Stomach (tissue), 9 donors: ENCODE results near the gene LUZP1. TPM values are rescaled to one million over a fixed set of nuclear protein-coding genes. Genes with fewer than 3 reads are reported as not detected.

Experiments
- DNase-seq, 2 donors: peaks; one replicate each; pipeline versions ENCODE4 v3.0.0 to v3.0.0-alpha.2; 2013 to 2019
- H3K27ac ChIP-seq, 5 donors: fragments of 200-600 bp in 4 of 5; sonication (generic) in 4 of 5; one replicate each; pipeline ENCODE4 v1.5.1; 2013 to 2019; ENCODE audit warnings: mild to moderate bottlenecking in 1 of 5, moderate library complexity in 1 of 5
- H3K27me3 ChIP-seq, 3 donors: fragments of 200-600 bp; sonication (generic); one replicate each; pipeline ENCODE4 v1.5.1; 2017 to 2019; ENCODE audit warnings: mixed run types in 1 of 3
- H3K36me3 ChIP-seq, 4 donors: fragments of 200-600 bp; sonication (generic); 1 replicate in 3 of 4; 2 replicates in 1 of 4; pipeline ENCODE4 v1.5.1; 2016 to 2019
- H3K4me1 ChIP-seq, 4 donors: fragments of 200-600 bp; sonication (generic); one replicate each; pipeline ENCODE4 v1.5.1; 2016 to 2019
- H3K4me3 ChIP-seq, 4 donors: fragments of 200-600 bp; sonication (generic) in 3 of 4; one replicate each; pipeline ENCODE4 v1.5.1; 2016 to 2019; ENCODE audit warnings: mild to moderate bottlenecking in 1 of 4
- H3K9me3 ChIP-seq, 4 donors: fragments of 200-600 bp; sonication (generic); one replicate each; pipeline ENCODE4 v1.5.1; 2016 to 2019
- CTCF ChIP-seq, 7 experiments: fragments of 450-650 bp in 4 of 7; fragments of 200-600 bp in 3 of 7; sonication (generic) in 3 of 7; IDR thresholded peaks; one replicate each; pipeline ENCODE4 v1.5.1; 2016 to 2019; ENCODE audit warnings: antibody characterized with exemption in 7 of 7, control low read depth in 2 of 7, mild to moderate bottlenecking in 1 of 7
- EP300 ChIP-seq: sonication (generic); formaldehyde crosslinking; IDR thresholded peaks from one replicate; pipeline ENCODE4 v1.6.1; 2017; ENCODE audit warnings: antibody characterized with exemption
- POLR2A ChIP-seq, 4 donors: fragments of 450-650 bp; IDR thresholded peaks; one replicate each; pipeline ENCODE4 v1.6.1; 2016; ENCODE audit warnings: antibody characterized with exemption in 4 of 4, control low read depth in 2 of 4, mild to moderate bottlenecking in 1 of 4, moderate library complexity in 1 of 4
- POLR2AphosphoS5 ChIP-seq, 3 donors: sonication (generic); formaldehyde crosslinking; IDR thresholded peaks; one replicate each; pipeline ENCODE4 v1.6.1; 2016; ENCODE audit warnings: antibody characterized with exemption in 3 of 3
- WGBS, 5 donors: extraction: QIAGEN DNeasy Blood & Tissue Kit in 3 of 5; methylation state at CpG; one replicate each; pipeline versions ENCODE4 v1.1.5 to v1.1.7; 2013 to 2018; 5-methylcytosine and 5-hydroxymethylcytosine counted together
- intact Hi-C: fragments of 100-400 bp; cut with DNase I; formaldehyde crosslinking; loops from one replicate; pipeline ENCODE4 v1.15.1; 2023; ENCODE audit warnings: low total_unique reads
- polyA plus RNA-seq, 3 donors: library from polyadenylated mRNA; stranded (reverse); fragments of 200-250 nt; gene quantifications; one replicate each; pipeline ENCODE4 v1.2.3, GENCODE V29; 2013
- total RNA-seq, 5 donors: library from RNA; depleted of rRNA; stranded (reverse); fragments of >200 nt; gene quantifications; one replicate each; pipeline versions ENCODE4 v1.1.0 to v1.2.3, GENCODE V29; 2014 to 2016
- donor health status: healthy with polysubstance abuse.
- donor health status: Bipolar disorder and iron deficiency.
- donor health status: healthy.

Gene LUZP1
- total and polyA plus RNA-seq, 8 donors, result 2.6 to 20.4 (median 13.4) TPM

GRCh38 chr1:23215751-23216449, 47.2 kb upstream of the LUZP1 start:
- WGBS, 5 donors, result 59 to 65% (median 63%) methylated on average over 3 of the region's 3 CpGs
- Histone ChIP-seq H3K9me3 (no peaks in the 10 kb centered on the region), H3K36me3 (no peaks in the 10 kb centered on the region), H3K4me1 (peaks cover 10 to 15% (median 14%) of the 10 kb centered on the region in 4 donors), H3K4me3 (no peak overlapping the region), H3K27ac (no peak overlapping the region), H3K27me3 (peaks cover 20 to 95% (median 49%) of the 10 kb centered on the region in 3 donors)
- no peak for DNase-seq
- intact Hi-C loops, result no loop called here
- TF ChIP-seq POLR2AphosphoS5 (IDR thresholded peaks at IDR 0.05), result no peak
- TF ChIP-seq EP300, result no peak
- no peak for TF ChIP-seq CTCF (IDR thresholded peaks at IDR 0.05)
- TF ChIP-seq POLR2A (IDR thresholded peaks at IDR 0.05), result no peak

GRCh38 chr1:23215291-23215690, 46.6 kb upstream of the LUZP1 start:
- TF ChIP-seq CTCF (IDR thresholded peaks at IDR 0.05), result no peak
- no peak for TF ChIP-seq POLR2AphosphoS5 (IDR thresholded peaks at IDR 0.05)
- TF ChIP-seq EP300, result no peak
- TF ChIP-seq POLR2A (IDR thresholded peaks at IDR 0.05), result no peak
- intact Hi-C loops, result no loop called here
- Histone ChIP-seq H3K9me3 (no peaks in the 10 kb centered on the region), H3K4me1 (peaks cover 10 to 15% (median 14%) of the 10 kb centered on the region in 4 donors), H3K36me3 (no peaks in the 10 kb centered on the region), H3K27me3 (peaks cover 20 to 98% (median 51%) of the 10 kb centered on the region in 3 donors), H3K27ac (no peak overlapping the region), H3K4me3 (no peak overlapping the region)
- WGBS, 5 donors, result 74 to 95% (median 86%) methylated on average over 2 to 3 of the region's 3 CpGs
- no peak for DNase-seq

GRCh38 chr1:23214640-23215039, 46.0 kb upstream of the LUZP1 start:
- no peak for DNase-seq
- 90 to 93% (median 90%) methylated on average over 4 of the region's 4 CpGs for WGBS, 5 donors
- intact Hi-C loops, result no loop called here
- Histone ChIP-seq H3K27ac (no peak overlapping the region), H3K9me3 (no peaks in the 10 kb centered on the region), H3K4me1 (peaks cover 10 to 15% (median 14%) of the 10 kb centered on the region in 4 donors), H3K36me3 (no peaks in the 10 kb centered on the region), H3K27me3 (peaks cover 20 to 98% (median 51%) of the 10 kb centered on the region in 3 donors), H3K4me3 (no peak overlapping the region)
- TF ChIP-seq POLR2AphosphoS5 (IDR thresholded peaks at IDR 0.05) (no peak), POLR2A (IDR thresholded peaks at IDR 0.05) (no peak), EP300 (no peak), CTCF (IDR thresholded peaks at IDR 0.05) (no peak)

- intact Hi-C loops, result no loop called here
- WGBS, 5 donors, result 24 to 34% (median 32%) methylated on average over 4 of the region's 4 CpGs
- no peaks in the 10 kb centered on the region for H3K9me3 ChIP-seq
- no peak for TF ChIP-seq POLR2A (IDR thresholded peaks at IDR 0.05)
- TF ChIP-seq CTCF (IDR thresholded peaks at IDR 0.05), result no peak
- TF ChIP-seq EP300, result no peak
- no peak for TF ChIP-seq POLR2AphosphoS5 (IDR thresholded peaks at IDR 0.05)
- DNase-seq, result no peak
- H3K27me3 ChIP-seq, result peaks cover 16 to 92% (median 34%) of the 10 kb centered on the region in 3 donors
- no peaks in the 10 kb centered on the region for H3K36me3 ChIP-seq
- peaks cover 4 to 6% (median 5%) of the 10 kb centered on the region in 4 donors for H3K4me1 ChIP-seq
- H3K4me3 ChIP-seq, result no peak overlapping the region
- H3K27ac ChIP-seq, result no peak overlapping the region
Observed at GRCh38 chr1:23211955-23212354, 43.3 kb upstream of the LUZP1 start.
